BLaER1 (cell line): Measurements from ENCODE around the gene SHISA3.
A peak's percentile ranks its signal among the peaks of the same experiment; 100 is the strongest.

Source experiments
- H3K27ac ChIP-seq: shearing (Covaris generic); formaldehyde crosslinking; 2 replicates; pipeline ENCODE4 v1.8.1; 2022
- H3K27me3 ChIP-seq: shearing (Covaris generic); formaldehyde crosslinking; 2 replicates; pipeline ENCODE4 v1.8.1; 2022
- H3K36me3 ChIP-seq: shearing (Covaris generic); formaldehyde crosslinking; 2 replicates; pipeline ENCODE4 v1.8.1; 2022
- H3K4me1 ChIP-seq: shearing (Covaris generic); formaldehyde crosslinking; 2 replicates; pipeline ENCODE4 v1.8.1; 2022
- H3K4me2 ChIP-seq: shearing (Covaris generic); formaldehyde crosslinking; 2 replicates; pipeline ENCODE4 v1.8.1; 2022
- H3K4me3 ChIP-seq: shearing (Covaris generic); formaldehyde crosslinking; 2 replicates; pipeline ENCODE4 v1.8.1; 2022
- H3K9ac ChIP-seq: shearing (Covaris generic); formaldehyde crosslinking; 2 replicates; pipeline ENCODE4 v1.8.1; 2022
- H3K9me3 ChIP-seq: shearing (Covaris generic); formaldehyde crosslinking; 2 replicates; pipeline ENCODE4 v1.8.1; 2022
- H4K20me1 ChIP-seq: shearing (Covaris generic); formaldehyde crosslinking; 2 replicates; pipeline ENCODE4 v1.8.1; 2022
- Cebpa-rat ChIP-seq: shearing (Covaris generic); IDR thresholded peaks from 2 replicates; pipeline ENCODE4 v1.8.1; 2022

The SHISA3 gene

GRCh38 chr4:42390622-42391354, 6.5 kb upstream of the SHISA3 start:
- H3K4me3 ChIP-seq, result no peak overlapping the region
- no peaks in the 10 kb centered on the region for H3K9me3 ChIP-seq
- no peaks in the 10 kb centered on the region for H4K20me1 ChIP-seq
- TF ChIP-seq Cebpa-rat, result no peak
- H3K9ac ChIP-seq, result no peak overlapping the region
- no peaks in the 10 kb centered on the region for H3K4me1 ChIP-seq
- H3K27ac ChIP-seq, result no peak overlapping the region
- H3K36me3 ChIP-seq, result no peaks in the 10 kb centered on the region
- H3K27me3 ChIP-seq, result peaks cover 15% of the 10 kb centered on the region
- H3K4me2 ChIP-seq, result no peak overlapping the region

- H3K9ac ChIP-seq, result no peak overlapping the region
- no peaks in the 10 kb centered on the region for H3K36me3 ChIP-seq
- H3K4me2 ChIP-seq, result no peak overlapping the region
- no peaks in the 10 kb centered on the region for H3K9me3 ChIP-seq
- H3K4me1 ChIP-seq, result no peaks in the 10 kb centered on the region
- peaks cover 20% of the 10 kb centered on the region for H3K27me3 ChIP-seq
- no peak overlapping the region for H3K27ac ChIP-seq
- no peak overlapping the region for H3K4me3 ChIP-seq
- peaks cover 3% of the 10 kb centered on the region; the same call in 1 of the 2 replicates for H4K20me1 ChIP-seq
- no peak for TF ChIP-seq Cebpa-rat
Observed at GRCh38 chr4:42391355-42391664, 6.0 kb upstream of the SHISA3 start.

GRCh38 chr4:42391981-42392380, 5.3 kb upstream of the SHISA3 start:
- H3K36me3 ChIP-seq, result no peaks in the 10 kb centered on the region
- H3K9ac ChIP-seq, result no peak overlapping the region
- peaks cover 9% of the 10 kb centered on the region; the same call in 1 of the 2 replicates for H4K20me1 ChIP-seq
- H3K4me2 ChIP-seq, result no peak overlapping the region
- TF ChIP-seq Cebpa-rat, result no peak
- no peaks in the 10 kb centered on the region for H3K9me3 ChIP-seq
- H3K4me3 ChIP-seq, result no peak overlapping the region
- 0 out of 2 replicates have a peak, but pooled peaks cover 5% of the 10 kb centered on the region for H3K4me1 ChIP-seq
- H3K27me3 ChIP-seq, result peaks cover 27% of the 10 kb centered on the region
- no peak overlapping the region for H3K27ac ChIP-seq

- Histone ChIP-seq H4K20me1 (peaks cover 9% of the 10 kb centered on the region), H3K9me3 (no peaks in the 10 kb centered on the region), H3K4me2 (no peak overlapping the region), H3K4me3 (no peak overlapping the region), H3K9ac (no peak overlapping the region), H3K36me3 (no peaks in the 10 kb centered on the region), H3K27ac (no peak overlapping the region), H3K4me1 (peaks cover 7% of the 10 kb centered on the region), H3K27me3 (peaks cover 31% of the 10 kb centered on the region)
- TF ChIP-seq Cebpa-rat, result no peak
Observed at GRCh38 chr4:42392436-42392835, 4.9 kb upstream of the SHISA3 start.

GRCh38 chr4:42395595-42395994, 1.7 kb upstream of the SHISA3 start:
- Histone ChIP-seq H3K36me3 (no peaks in the 10 kb centered on the region), H3K4me3 (no peak overlapping the region), H3K9me3 (no peaks in the 10 kb centered on the region), H3K4me1 (peaks cover 21% of the 10 kb centered on the region), H3K9ac (no peak overlapping the region), H3K4me2 (no peak overlapping the region), H3K27ac (no peak overlapping the region), H4K20me1 (peaks cover 41% of the 10 kb centered on the region), H3K27me3 (peaks cover 63% of the 10 kb centered on the region)
- TF ChIP-seq Cebpa-rat, result no peak

- peak overlapping the region; percentile 71; the same call in 1 of the 2 replicates for H3K4me3 ChIP-seq
- TF ChIP-seq Cebpa-rat, result no peak
- H3K27ac ChIP-seq, result no peak overlapping the region
- H3K27me3 ChIP-seq, result peaks cover 70% of the 10 kb centered on the region
- no peaks in the 10 kb centered on the region for H3K9me3 ChIP-seq
- H3K4me1 ChIP-seq, result peaks cover 21% of the 10 kb centered on the region
- H3K4me2 ChIP-seq, result peak overlapping the region; percentile 92; the same call in 1 of the 2 replicates
- H3K36me3 ChIP-seq, result no peaks in the 10 kb centered on the region
- peaks cover 48% of the 10 kb centered on the region for H4K20me1 ChIP-seq
- no peak overlapping the region for H3K9ac ChIP-seq
Observed at GRCh38 chr4:42396361-42396751, 932 bp upstream of the SHISA3 start.

GRCh38 chr4:42397635-42398170, 415 bp downstream of the SHISA3 start:
- no peak overlapping the region for H3K27ac ChIP-seq
- TF ChIP-seq Cebpa-rat, result no peak
- peak overlapping the region; percentile 40; the same call in 1 of the 2 replicates for H3K9ac ChIP-seq
- H3K4me2 ChIP-seq, result peak overlapping the region; percentile 92
- peaks cover 21% of the 10 kb centered on the region for H3K4me1 ChIP-seq
- H3K36me3 ChIP-seq, result no peaks in the 10 kb centered on the region
- peaks cover 49% of the 10 kb centered on the region for H4K20me1 ChIP-seq
- H3K27me3 ChIP-seq, result peaks cover 73% of the 10 kb centered on the region
- no peaks in the 10 kb centered on the region for H3K9me3 ChIP-seq
- peak overlapping the region; percentile 71 for H3K4me3 ChIP-seq

- no peak for TF ChIP-seq Cebpa-rat
- H4K20me1 ChIP-seq, result peaks cover 49% of the 10 kb centered on the region
- no peak overlapping the region for H3K9ac ChIP-seq
- H3K27me3 ChIP-seq, result peaks cover 73% of the 10 kb centered on the region
- H3K36me3 ChIP-seq, result no peaks in the 10 kb centered on the region
- H3K27ac ChIP-seq, result no peak overlapping the region
- H3K4me2 ChIP-seq, result peak overlapping the region; percentile 92
- peak overlapping the region; percentile 71 for H3K4me3 ChIP-seq
- no peaks in the 10 kb centered on the region for H3K9me3 ChIP-seq
- H3K4me1 ChIP-seq, result peaks cover 21% of the 10 kb centered on the region
Observed at GRCh38 chr4:42398171-42398870, 1.0 kb downstream of the SHISA3 start.

- H3K27me3 ChIP-seq, result peaks cover 73% of the 10 kb centered on the region
- H3K27ac ChIP-seq, result no peak overlapping the region
- H3K36me3 ChIP-seq, result no peaks in the 10 kb centered on the region
- H3K4me1 ChIP-seq, result peaks cover 21% of the 10 kb centered on the region
- TF ChIP-seq Cebpa-rat, result no peak
- H4K20me1 ChIP-seq, result peaks cover 49% of the 10 kb centered on the region
- H3K4me2 ChIP-seq, result peak overlapping the region; percentile 92; the same call in 1 of the 2 replicates
- H3K4me3 ChIP-seq, result peak overlapping the region; percentile 71; the same call in 1 of the 2 replicates
- H3K9ac ChIP-seq, result no peak overlapping the region
- H3K9me3 ChIP-seq, result no peaks in the 10 kb centered on the region
Observed at GRCh38 chr4:42398871-42399331, 1.6 kb downstream of the SHISA3 start.

- H4K20me1 ChIP-seq, result peaks cover 49% of the 10 kb centered on the region
- TF ChIP-seq Cebpa-rat, result no peak
- no peak overlapping the region for H3K4me3 ChIP-seq
- no peak overlapping the region for H3K9ac ChIP-seq
- peaks cover 21% of the 10 kb centered on the region for H3K4me1 ChIP-seq
- no peak overlapping the region for H3K27ac ChIP-seq
- H3K4me2 ChIP-seq, result no peak overlapping the region
- H3K36me3 ChIP-seq, result no peaks in the 10 kb centered on the region
- peaks cover 72% of the 10 kb centered on the region for H3K27me3 ChIP-seq
- no peaks in the 10 kb centered on the region for H3K9me3 ChIP-seq
Observed at GRCh38 chr4:42399393-42399792, 2.1 kb downstream of the SHISA3 start.
